ENCODE results near the gene METTL6. TPM values are rescaled to one million over a fixed set of nuclear protein-coding genes. Genes with fewer than 3 reads are reported as not detected.

The METTL6 gene, protein sequence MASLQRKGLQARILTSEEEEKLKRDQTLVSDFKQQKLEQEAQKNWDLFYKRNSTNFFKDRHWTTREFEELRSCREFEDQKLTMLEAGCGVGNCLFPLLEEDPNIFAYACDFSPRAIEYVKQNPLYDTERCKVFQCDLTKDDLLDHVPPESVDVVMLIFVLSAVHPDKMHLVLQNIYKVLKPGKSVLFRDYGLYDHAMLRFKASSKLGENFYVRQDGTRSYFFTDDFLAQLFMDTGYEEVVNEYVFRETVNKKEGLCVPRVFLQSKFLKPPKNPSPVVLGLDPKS
- total RNA-seq (10 to 100 TPM; 12.3 to 35.4 TPM), polyA plus RNA-seq (10 to 100 TPM in 1 of 2 donors, 1 to 10 TPM in 1; 8.6 to 14.0 TPM)
- long read RNA-seq, donor 1, full-length matches to known transcripts = 3 of 3 reads
- long read RNA-seq, donor 1, partial matches to known transcripts = 0 of 3 reads
- long read RNA-seq, donor 1, other reads (novel, unspliced or antisense) = 0 of 3 reads
- long read RNA-seq, donor 2 = 0 reads
- long read RNA-seq, donor 3, partial matches to known transcripts = 0 of 3 reads
- long read RNA-seq, donor 3, other reads (novel, unspliced or antisense) = 0 of 3 reads
- long read RNA-seq, donor 4, partial matches to known transcripts = 0 of 1 reads
- long read RNA-seq, donor 4, other reads (novel, unspliced or antisense) = 0 of 1 reads
- long read RNA-seq, donor 5, partial matches to known transcripts = 0 of 2 reads
- long read RNA-seq, donor 5, other reads (novel, unspliced or antisense) = 0 of 2 reads

DNA sequence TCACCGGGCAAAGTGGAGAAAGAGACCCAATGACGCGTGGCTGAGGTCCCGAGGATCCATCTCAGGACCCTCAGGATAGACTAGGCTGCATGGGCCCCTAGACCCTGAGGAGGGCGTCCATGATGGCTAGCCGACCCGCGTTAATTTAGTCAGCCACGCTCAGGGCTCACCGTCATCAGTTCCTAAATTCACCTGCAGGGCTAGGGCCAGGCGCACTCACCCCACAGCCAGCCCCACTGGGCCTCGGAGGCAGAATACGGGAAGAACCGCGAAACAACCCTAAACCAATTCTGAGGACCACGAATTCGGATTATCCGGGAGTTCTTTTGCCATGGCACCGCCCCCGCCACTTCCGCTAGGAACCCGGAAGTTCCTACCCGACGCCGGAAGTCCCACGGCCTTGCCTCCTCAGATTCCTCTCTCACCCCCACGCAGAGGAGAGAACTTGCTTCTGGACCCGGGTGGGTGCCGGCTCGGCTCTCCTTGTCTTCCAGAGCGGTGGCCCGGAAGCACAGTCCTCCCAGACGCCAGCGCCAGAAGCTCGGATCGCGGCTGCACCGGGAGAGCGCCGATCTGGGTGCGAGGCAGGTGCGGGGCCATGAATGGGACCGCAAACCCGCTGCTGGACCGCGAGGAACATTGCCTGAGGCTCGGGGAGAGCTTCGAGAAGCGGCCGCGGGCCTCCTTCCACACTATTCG, at the start of gene METTL6, which contains the start of gene EAF1:
Gene METTL6 (minus strand): TSS at position 363 of the 699 bp plus-strand sequence. CDS start 1,033 bp downstream, outside the sequence.
Gene EAF1 (plus strand): TSS at position 417 of the 699 bp plus-strand sequence. CDS start 182 bp downstream, at position 599.
- Histone ChIP-seq H3K36me3 (ENCODE audit: control insufficient read depth in 4 of 4, insufficient read depth in 4 of 4, low read length in 4 of 4) (peaks cover 7 to 14% (median 8%) of the 10 kb centered on the region in 4 donors), H3K4me1 (ENCODE audit: control insufficient read depth in 5 of 5, insufficient read depth in 5 of 5, low read length in 5 of 5) (peaks cover 0 to 24% (median 8%) of the 10 kb centered on the region in 5 donors), H3K9me3 (ENCODE audit: control insufficient read depth in 4 of 4, insufficient read depth in 3 of 4, low read length in 3 of 4) (no peaks in the 10 kb centered on the region), H3K27me3 (ENCODE audit: control insufficient read depth in 3 of 3, insufficient read depth in 3 of 3, low read length in 2 of 3) (no peaks in the 10 kb centered on the region), H3K4me3 (peak within 1 kb of the TSS; percentile 87), H3K27ac (ENCODE audit: low read depth in 1 of 2, low read length in 1 of 2) (peak within 1 kb of the TSS; percentile 89 to 91), H3K9ac (ENCODE audit: insufficient read depth in 1 of 2, low read length in 2 of 2) (peak within 1 kb of the TSS; percentile 70 to 71)
- 0% methylated on average over 52 of the region's 52 CpGs for WGBS, 2 donors
- ATAC-seq (ENCODE audit: insufficient read depth, low FRiP score) = peak; percentile 88
- DNase-seq = peak; percentile 84 to 87 (median 85)
- TF ChIP-seq CTCF (IDR thresholded peaks at IDR 0.05; ENCODE audit: control extremely low read depth, extremely low read depth) = no peak

- H3K27me3 ChIP-seq (ENCODE audit: control insufficient read depth in 3 of 3, insufficient read depth in 3 of 3, low read length in 2 of 3) = no peaks in the 10 kb centered on the region
- H3K9ac ChIP-seq (ENCODE audit: insufficient read depth in 1 of 2, low read length in 2 of 2) = no peak overlapping the region
- H3K27ac ChIP-seq (ENCODE audit: low read depth in 1 of 2, low read length in 1 of 2) = no peak overlapping the region
- TF ChIP-seq CTCF (IDR thresholded peaks at IDR 0.05; ENCODE audit: control extremely low read depth, extremely low read depth) = no peak
- H3K4me1 ChIP-seq (ENCODE audit: control insufficient read depth in 5 of 5, insufficient read depth in 5 of 5, low read length in 5 of 5) = peaks cover 0 to 9% (median 0%) of the 10 kb centered on the region in 5 donors
- H3K9me3 ChIP-seq (ENCODE audit: control insufficient read depth in 4 of 4, insufficient read depth in 3 of 4, low read length in 3 of 4) = peaks cover 0 to 4% (median 0%) of the 10 kb centered on the region in 4 donors
- H3K4me3 ChIP-seq = no peak overlapping the region
- H3K36me3 ChIP-seq (ENCODE audit: control insufficient read depth in 4 of 4, insufficient read depth in 4 of 4, low read length in 4 of 4) = no peaks in the 10 kb centered on the region
- 72 to 79% methylated on average over 3 of the region's 3 CpGs for WGBS, 2 donors
- ATAC-seq (ENCODE audit: insufficient read depth, low FRiP score) = no peak
- no peak for DNase-seq
Measured at GRCh38 chr3:15476378-15476777, 49.0 kb upstream of the METTL6 start.

DNA sequence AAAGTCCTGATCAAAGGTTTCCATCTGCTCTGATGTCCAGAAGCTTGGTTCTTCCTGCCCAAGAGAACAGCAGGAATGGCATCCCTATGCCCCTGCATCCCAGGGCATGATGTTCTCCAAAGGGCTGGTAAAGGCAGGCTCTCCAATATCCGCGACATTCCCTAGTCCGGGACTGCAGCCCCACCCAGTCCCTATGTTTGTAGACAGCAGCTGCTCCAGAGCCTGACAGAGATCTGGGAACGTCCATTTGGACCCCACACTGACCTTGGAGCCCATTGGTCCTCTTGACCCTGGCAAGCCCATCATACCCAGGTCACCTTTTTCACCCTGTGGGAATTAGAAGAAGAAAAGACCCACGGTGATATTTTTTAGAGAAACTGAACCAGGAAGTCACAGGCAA, 47.8 kb upstream of the METTL6 start:
- Histone ChIP-seq H3K4me1 (ENCODE audit: control insufficient read depth in 5 of 5, insufficient read depth in 5 of 5, low read length in 5 of 5) (peaks cover 0 to 9% (median 0%) of the 10 kb centered on the region in 5 donors), H3K27me3 (ENCODE audit: control insufficient read depth in 3 of 3, insufficient read depth in 3 of 3, low read length in 2 of 3) (no peaks in the 10 kb centered on the region), H3K4me3 (no peak overlapping the region), H3K9me3 (ENCODE audit: control insufficient read depth in 4 of 4, insufficient read depth in 3 of 4, low read length in 3 of 4) (peaks cover 0 to 4% (median 0%) of the 10 kb centered on the region in 4 donors), H3K36me3 (ENCODE audit: control insufficient read depth in 4 of 4, insufficient read depth in 4 of 4, low read length in 4 of 4) (no peaks in the 10 kb centered on the region), H3K9ac (ENCODE audit: insufficient read depth in 1 of 2, low read length in 2 of 2) (no peak overlapping the region), H3K27ac (ENCODE audit: low read depth in 1 of 2, low read length in 1 of 2) (no peak overlapping the region)
- WGBS, 2 donors = 60 to 76% methylated on average over 5 of the region's 5 CpGs
- DNase-seq (no peak), ATAC-seq (ENCODE audit: insufficient read depth, low FRiP score) (no peak)
- no peak for TF ChIP-seq CTCF (IDR thresholded peaks at IDR 0.05; ENCODE audit: control extremely low read depth, extremely low read depth)
